A549 treated with CORT108297 at 1 μM for 4 hours (cell line): ENCODE results near the gene TIMM21. TPM values are rescaled to one million over a fixed set of nuclear protein-coding genes. Genes with fewer than 3 reads are reported as not detected.

Experiments used
- total RNA-seq: library from RNA; stranded (reverse); fragments of 200-300 nt; extraction: Qiagen RNA extraction; gene quantifications from 5 replicates; pipeline ENCODE4 v1.2.3, GENCODE V29; 2022

TIMM21 gene
- total RNA-seq: 54.8 to 62.4 TPM (median 57.1 TPM) in 5 replicates

GRCh38 chr18:74147779-74148542 is at the start of gene TIMM21, which contains the start of gene FBXO15:
Gene TIMM21 (plus strand): TSS chr18:74148523. CDS start chr18:74148809, 286 bp downstream.
Gene FBXO15 (minus strand): TSS chr18:74147834. CDS start chr18:74147785, 49 bp downstream.

Other genes with a start within 250 kb of the TIMM21 start
- gene FBXO15, start 689 bp upstream of the TIMM21 start, total RNA-seq: 0.58 to 1.2 TPM (median 0.96 TPM) in 5 replicates
- 118 to 134 TPM (median 124 TPM) in 5 replicates for gene CYB5A, start 143.4 kb downstream of the TIMM21 start, total RNA-seq
- gene C18orf63, start 167.3 kb downstream of the TIMM21 start, total RNA-seq: not detected in 5 replicates